Cerebellar cortex (tissue), 1 donor: ENCODE measurements around the gene FHOD3.

Experiments used
- DNase-seq: peaks from one replicate; pipeline ENCODE4 v3.0.0-alpha.2; 2015; ENCODE audit warnings: low spot score

Gene FHOD3

GRCh38 chr18:36296650-36297416 is 680 bp upstream of the FHOD3 start:
- peak; percentile 36 for DNase-seq

- DNase-seq, result no peak
Measured at GRCh38 chr18:36298126-36298741, 721 bp downstream of the FHOD3 start.

- DNase-seq, result no peak
Measured at GRCh38 chr18:36299015-36299414, 1.5 kb downstream of the FHOD3 start.

- no peak for DNase-seq
Measured at GRCh38 chr18:36300211-36300610, 2.7 kb downstream of the FHOD3 start.

- DNase-seq, result no peak
Measured at GRCh38 chr18:36301884-36302283, 4.4 kb downstream of the FHOD3 start.

- no peak for DNase-seq
Measured at GRCh38 chr18:36302676-36303075, 5.2 kb downstream of the FHOD3 start.

- no peak for DNase-seq
Measured at GRCh38 chr18:36303211-36303844, 5.8 kb downstream of the FHOD3 start.

- DNase-seq, result no peak
Measured at GRCh38 chr18:36304723-36305122, 7.2 kb downstream of the FHOD3 start.

- no peak for DNase-seq
Measured at GRCh38 chr18:36305375-36305774, 7.9 kb downstream of the FHOD3 start.

GRCh38 chr18:36307513-36307912 is 10.0 kb downstream of the FHOD3 start:
- no peak for DNase-seq

- DNase-seq, result no peak
Measured at GRCh38 chr18:36308711-36309435, 11.4 kb downstream of the FHOD3 start.

- no peak for DNase-seq
Measured at GRCh38 chr18:36309436-36310391, 12.2 kb downstream of the FHOD3 start.

- no peak for DNase-seq
Measured at GRCh38 chr18:36311026-36311570, 13.6 kb downstream of the FHOD3 start.

GRCh38 chr18:36312806-36313395 is 15.4 kb downstream of the FHOD3 start:
- DNase-seq, result no peak

- no peak for DNase-seq
Measured at GRCh38 chr18:36314098-36314497, 16.6 kb downstream of the FHOD3 start.

- DNase-seq, result no peak
Measured at GRCh38 chr18:36314754-36315153, 17.2 kb downstream of the FHOD3 start.

GRCh38 chr18:36315736-36316135 is 18.2 kb downstream of the FHOD3 start:
- DNase-seq, result no peak

- DNase-seq, result no peak
Measured at GRCh38 chr18:36316246-36316645, 18.7 kb downstream of the FHOD3 start.

GRCh38 chr18:36321658-36322407 is 24.3 kb downstream of the FHOD3 start:
- DNase-seq, result no peak

GRCh38 chr18:36322408-36322728 is 24.9 kb downstream of the FHOD3 start:
- DNase-seq, result no peak
